ENCODE data around the gene RNPS1. TPM values are rescaled to one million over a fixed set of nuclear protein-coding genes. Genes with fewer than 3 reads are reported as not detected.
A peak's percentile ranks its signal among the peaks of the same experiment; 100 is the strongest.

The RNPS1 gene
- polyA plus RNA-seq, 12 donors: 151 to 206 (median 167) TPM; not detected in 1

DNA sequence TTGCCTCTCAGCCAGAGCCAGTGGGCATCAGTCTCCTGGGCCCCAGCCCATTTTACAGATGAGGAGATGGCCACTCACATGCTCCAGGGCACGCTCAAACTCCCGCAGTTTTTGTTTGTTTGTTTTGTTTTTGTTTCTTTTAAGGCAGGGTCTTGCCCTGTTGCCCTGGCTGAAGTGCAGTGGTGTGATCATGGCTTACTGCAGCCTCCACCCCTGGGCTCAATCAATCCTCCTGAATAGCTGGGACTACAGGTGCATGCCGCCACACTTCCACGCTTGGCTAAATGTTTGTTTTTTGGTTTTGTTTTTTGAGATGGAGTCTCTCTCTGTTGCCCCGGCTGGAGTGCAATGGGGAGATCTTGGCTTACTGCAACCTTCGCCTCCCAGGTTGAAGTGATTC, 41.0 kb downstream of the RNPS1 start:
- no peak for DNase-seq

DNA sequence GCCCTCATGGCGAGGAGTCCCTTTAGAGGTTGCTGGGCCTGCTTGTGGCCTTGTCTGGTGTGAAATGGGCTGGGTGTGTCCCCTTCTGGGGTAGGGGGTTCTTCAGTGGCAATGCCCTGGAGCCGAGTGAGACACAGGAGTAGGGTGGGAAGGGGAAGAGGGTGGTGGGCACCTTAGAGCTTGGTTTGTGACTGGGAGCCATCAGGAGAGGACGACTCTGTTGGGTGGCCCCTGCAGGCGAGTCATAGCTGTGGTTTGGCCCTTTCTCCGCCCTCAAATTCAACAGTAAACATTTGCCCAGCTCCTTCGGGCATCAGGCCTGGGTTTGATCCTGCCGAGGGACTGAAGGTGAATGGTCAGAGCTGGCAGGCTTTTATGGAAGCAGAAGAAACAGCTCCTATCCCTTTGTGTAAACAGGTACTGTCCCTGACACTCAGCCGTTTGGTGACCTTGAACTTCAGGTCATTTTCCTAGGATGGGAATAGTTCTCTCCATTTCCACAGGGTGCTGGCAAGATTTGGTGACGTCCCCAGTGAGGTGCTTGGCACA, 41.6 kb downstream of the RNPS1 start:
- no peak for DNase-seq

GRCh38 chr16:2223942-2224486, 43.9 kb downstream of the RNPS1 start:
- no peak for DNase-seq

- peak; percentile 98 for DNase-seq
Measured at GRCh38 chr16:2223221-2223941, 44.5 kb downstream of the RNPS1 start, which contains the start of gene E4F1. E4F1 (plus strand) TSS chr16:2223591; CDS start chr16:2223614, 23 bp downstream.

- DNase-seq: no peak
Measured at GRCh38 chr16:2216330-2216729, 51.6 kb downstream of the RNPS1 start.

- no peak for DNase-seq
Measured at GRCh38 chr16:2214719-2214968, 53.3 kb downstream of the RNPS1 start, which contains the start of gene PGP. PGP (minus strand) TSS chr16:2214840; CDS start chr16:2214777, 63 bp downstream.

- DNase-seq: no peak
Measured at GRCh38 chr16:2213817-2214718, 53.9 kb downstream of the RNPS1 start.

DNA sequence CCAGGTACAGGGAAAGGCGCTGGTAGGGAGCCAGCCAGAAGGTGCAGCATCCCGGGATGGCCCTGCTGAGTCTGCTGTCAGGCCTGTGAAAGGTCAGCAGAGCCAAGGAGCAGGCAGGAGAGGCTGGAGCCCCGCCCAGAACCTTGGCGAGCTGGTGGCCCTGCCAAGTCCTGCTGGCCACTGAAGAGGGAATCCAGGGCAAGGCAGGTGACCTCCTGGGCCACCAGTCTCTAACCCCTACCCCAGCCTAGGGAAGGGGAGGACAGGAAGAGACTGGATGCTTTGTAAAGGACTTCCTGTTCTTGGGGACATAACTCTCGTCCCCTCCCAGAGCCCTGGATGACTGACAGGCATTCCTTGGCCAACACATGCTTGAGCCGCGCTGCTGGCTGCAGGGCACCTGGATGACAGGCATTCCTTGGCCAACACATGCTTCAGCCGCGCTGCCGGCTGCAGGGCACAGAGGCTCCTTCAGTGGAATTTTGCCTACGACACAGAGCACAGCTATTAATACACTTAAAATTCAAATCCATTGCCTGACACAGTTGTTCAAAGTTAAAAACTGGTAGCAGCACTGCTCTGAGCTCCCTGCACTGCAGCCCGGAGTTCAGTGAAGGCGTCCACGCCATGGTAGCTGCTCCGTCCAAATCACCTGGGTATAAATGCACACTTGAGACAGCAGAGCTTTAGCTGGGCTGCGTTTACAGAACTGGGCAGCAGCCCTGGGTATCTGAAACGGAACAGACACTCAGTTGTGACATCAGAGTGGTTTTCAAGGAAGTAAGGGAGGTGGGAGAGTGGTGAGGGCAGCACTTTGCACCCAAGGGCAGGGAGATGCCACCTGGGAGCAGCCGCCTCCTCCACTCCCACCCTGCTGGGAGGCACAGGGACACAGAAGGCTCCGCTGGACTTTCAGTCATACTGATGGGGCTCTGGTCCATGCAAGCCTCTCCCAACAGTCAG, 55.3 kb downstream of the RNPS1 start:
- no peak for DNase-seq

- no peak for DNase-seq
Measured at GRCh38 chr16:2211923-2212347, 56.0 kb downstream of the RNPS1 start.

- no peak for DNase-seq
Measured at GRCh38 chr16:2210386-2211365, 57.2 kb downstream of the RNPS1 start, which contains the start of gene BRICD5. BRICD5 (minus strand) TSS chr16:2210863; CDS start chr16:2210833, 30 bp downstream.

- no peak for DNase-seq
Measured at GRCh38 chr16:2210009-2210332, 58.0 kb downstream of the RNPS1 start.

DNA sequence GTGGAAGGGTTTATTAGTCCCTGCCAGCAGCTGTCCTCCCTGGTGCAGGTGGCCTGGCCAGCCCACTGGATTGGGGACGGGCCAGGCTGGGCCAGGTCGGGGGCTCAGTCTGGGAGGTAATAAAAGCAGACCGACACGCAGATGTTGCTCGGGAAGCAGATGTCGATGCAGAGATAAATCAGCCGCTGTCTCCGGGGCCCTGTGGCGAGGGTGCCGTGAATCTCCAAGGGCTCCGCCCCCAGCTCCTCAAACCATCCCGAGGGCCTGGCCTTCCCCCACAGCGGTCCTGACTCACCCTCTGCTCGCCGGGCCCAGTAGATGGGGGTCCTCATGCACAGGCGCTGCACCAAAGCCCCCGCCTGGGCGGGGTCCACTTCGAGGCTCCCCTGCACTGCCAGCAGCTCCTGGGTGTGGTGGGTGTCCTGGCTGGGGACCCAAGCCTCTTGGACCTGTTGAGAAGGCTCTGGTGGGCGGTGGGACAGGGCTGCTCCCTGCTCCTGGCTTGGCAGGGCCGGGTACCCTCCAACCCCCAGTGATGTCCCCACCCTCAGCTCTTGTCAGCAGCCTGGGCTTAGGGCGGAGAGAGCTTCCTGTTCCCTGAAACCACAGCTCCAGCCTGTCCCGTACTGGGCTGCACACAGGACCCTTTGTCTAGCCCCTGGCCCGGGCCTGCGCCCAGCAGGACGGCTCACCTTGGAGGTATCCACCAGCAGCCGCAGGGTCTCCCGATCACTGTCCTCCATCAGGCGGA, 58.5 kb downstream of the RNPS1 start:
- DNase-seq: no peak

GRCh38 chr16:2208772-2209171, 59.2 kb downstream of the RNPS1 start:
- no peak for DNase-seq

- no peak for DNase-seq
Measured at GRCh38 chr16:2208308-2208707, 59.6 kb downstream of the RNPS1 start.

GRCh38 chr16:2207872-2208271, 60.1 kb downstream of the RNPS1 start:
- DNase-seq: no peak

- DNase-seq: no peak
Measured at GRCh38 chr16:2206780-2207433, 61.0 kb downstream of the RNPS1 start.

GRCh38 chr16:2206420-2206779, 61.5 kb downstream of the RNPS1 start:
- DNase-seq: no peak

GRCh38 chr16:2205967-2206313, 62.0 kb downstream of the RNPS1 start:
- DNase-seq: no peak
